GM12873 (cell line): Measurements from ENCODE around the gene HOXC13.

Source experiments
- CTCF ChIP-seq: IDR thresholded peaks from 2 replicates; pipeline ENCODE4 v1.5.1; 2012; ENCODE audit warnings: low read depth, mild to moderate bottlenecking, moderate library complexity, low read length, control low read depth; ENCODE audit not compliant: insufficient read depth; ENCODE audit errors: missing control alignments

HOXC13 gene

DNA sequence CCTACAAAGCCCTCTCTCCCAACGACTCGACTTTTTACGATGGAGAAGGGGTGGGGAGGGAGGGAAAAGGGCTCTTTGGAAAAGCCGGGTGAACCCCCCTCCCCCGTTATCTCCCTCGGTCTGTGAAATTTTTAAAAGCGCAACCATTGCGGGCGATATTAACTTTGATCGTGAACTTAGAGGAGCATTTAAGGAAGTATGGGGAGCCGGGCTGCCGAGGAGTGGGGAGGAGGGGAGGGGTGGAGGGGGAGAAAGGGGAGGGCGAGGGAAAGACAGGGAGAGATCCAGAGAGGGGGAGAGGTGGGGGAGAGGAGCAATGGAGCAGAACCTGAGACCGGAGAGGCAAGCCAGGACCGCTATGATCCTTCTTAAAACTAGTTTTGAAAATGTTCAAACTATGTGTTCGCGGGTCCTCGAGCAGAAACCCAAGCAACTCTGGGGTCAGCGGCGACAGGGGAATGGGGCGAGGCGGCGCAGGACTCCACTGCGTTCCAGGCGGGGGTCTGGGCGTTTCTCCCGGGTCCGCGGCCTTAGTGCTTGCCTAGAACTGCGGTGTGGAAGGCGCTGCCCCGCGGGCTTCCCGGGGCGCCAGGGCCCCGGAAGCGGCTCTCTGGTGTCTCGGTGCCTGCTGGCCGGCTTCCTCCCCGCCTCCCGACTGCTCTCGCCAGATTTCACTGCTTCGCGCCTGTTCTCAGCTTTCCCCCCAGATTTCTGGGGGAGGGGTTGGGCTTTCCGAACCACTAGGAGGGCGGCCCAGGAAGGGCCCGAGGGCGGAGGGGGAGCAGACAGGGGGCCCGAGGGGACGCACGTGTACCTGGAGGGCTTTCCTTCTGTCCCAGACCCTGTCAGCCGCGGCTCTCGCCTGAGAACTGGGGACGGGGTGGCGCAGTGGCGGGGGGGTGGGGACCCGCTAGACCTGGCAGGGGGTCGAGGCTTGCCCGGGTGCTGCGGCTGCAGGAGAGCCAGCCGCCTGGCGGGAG lies 35.7 kb downstream of the HOXC13 start, which contains the start of gene HOTAIR:
TSS of gene HOTAIR (minus strand) at position 871 of the 980 bp plus-strand sequence.
- no peak for TF ChIP-seq CTCF

DNA sequence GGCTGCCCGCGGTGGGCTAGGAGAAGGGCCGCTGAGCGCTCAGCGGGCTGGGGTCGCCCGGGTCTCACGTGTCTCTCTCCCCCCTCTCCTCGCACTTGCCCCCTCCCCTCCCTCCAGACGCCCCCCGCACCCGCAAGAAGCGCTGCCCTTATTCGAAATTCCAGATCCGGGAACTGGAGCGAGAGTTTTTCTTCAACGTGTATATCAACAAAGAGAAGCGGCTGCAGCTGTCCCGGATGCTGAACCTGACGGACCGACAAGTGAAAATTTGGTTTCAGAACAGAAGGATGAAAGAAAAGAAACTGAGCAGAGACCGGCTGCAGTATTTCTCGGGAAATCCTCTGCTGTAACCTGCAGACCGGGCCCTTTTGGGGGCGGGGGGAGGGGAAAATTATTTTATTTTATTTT lies 36.4 kb downstream of the HOXC13 start:
- no peak for TF ChIP-seq CTCF

- TF ChIP-seq CTCF = no peak
Observed at GRCh38 chr12:53975479-53976152, 37.0 kb downstream of the HOXC13 start.

- TF ChIP-seq CTCF = no peak
Observed at GRCh38 chr12:53976172-53976822, 37.7 kb downstream of the HOXC13 start.

GRCh38 chr12:53976823-53977595 lies 38.4 kb downstream of the HOXC13 start:
- no peak for TF ChIP-seq CTCF

DNA sequence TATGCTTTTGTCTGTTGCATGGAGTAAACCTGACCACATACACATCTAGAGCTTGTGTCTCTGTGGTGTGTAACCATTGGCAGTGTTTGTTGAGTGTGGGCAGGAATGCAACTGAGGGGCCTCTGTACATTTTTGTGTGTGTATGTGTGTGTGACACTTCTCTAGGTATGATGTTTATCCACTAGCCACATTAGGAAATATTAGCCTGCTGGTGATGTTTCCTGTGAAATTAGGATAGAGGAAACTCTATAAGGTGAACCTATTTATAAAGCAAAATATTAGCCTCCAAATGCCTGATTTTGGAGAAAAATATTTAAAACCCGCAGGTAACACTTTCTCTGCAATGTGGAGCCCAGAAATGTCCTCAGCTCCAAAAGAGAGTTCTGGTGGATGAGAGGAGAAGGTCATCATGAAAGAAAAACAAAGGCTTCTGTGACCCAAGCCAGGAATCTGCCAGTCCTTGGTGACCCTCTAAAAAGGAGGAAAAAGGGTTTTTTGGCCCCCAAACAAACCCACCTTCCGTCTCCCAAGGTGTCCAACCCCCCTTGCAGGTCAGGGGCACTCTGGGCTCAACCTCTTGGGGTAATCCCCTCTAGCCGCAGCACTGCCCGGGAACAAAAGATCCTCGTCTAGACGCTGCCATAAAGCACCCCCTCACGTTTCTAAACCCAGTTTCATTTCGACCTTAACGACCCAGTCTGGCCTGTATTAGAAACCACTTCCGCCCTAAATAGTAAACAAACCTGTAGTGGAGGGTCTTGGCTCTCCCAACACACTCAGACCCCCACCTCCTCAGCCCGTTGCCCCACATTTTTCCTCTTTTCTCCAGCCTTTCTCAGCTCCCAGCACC lies 39.2 kb downstream of the HOXC13 start:
- TF ChIP-seq CTCF = no peak
